ENCODE data around the gene KCNB1.

The KCNB1 gene

DNA sequence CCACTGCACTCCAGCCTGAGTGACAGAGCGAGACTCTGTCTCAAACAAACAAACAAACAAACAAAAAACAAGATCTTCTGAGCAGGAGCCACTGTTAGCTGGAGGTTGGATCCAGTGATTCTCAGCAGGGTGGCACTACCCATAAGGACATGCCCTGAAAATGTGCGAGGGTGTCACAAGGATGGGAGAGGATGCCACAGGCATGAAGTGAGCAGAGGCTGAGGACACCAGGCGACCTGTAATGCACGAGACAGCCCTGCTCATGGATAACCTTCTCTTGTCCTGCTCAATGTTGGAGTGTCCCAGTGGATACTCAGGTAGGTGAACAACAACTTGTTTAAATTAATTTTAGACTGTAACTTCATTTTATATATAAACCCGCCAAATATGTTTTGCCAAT, 76.8 kb downstream of the KCNB1 start:
- DNase-seq, result no peak

DNA sequence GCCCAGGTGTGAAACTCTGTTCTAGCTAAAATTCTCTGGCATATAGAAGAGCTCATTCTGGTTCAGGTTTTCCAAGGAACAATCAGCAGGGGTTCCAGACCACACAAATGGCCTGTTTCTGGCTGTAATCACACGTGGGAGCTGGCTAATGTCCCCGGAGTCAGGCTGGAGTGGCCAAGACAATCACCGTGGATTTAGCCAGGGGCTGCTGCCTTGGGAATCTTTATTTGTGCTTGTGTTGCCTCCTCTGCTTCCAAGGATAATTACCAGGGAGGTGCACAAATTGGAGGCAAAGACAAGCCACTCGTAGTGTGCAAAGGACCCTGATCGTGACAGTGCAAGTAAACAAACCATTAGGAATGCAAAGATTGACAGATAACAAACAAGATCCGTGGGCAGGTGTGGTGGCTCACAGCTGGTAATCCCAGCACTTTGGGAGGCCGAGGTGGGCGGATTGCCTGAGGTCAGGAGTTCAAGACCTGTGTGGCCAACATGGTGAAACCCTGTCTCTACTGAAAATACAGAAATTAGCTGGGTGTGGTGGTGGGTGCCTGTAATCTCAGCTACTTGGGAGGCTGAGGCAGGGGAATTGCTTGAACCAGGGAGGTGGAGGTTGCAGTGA, 77.3 kb downstream of the KCNB1 start:
- DNase-seq, result no peak

GRCh38 chr20:49404461-49404860, 78.0 kb downstream of the KCNB1 start:
- no peak for DNase-seq

DNA sequence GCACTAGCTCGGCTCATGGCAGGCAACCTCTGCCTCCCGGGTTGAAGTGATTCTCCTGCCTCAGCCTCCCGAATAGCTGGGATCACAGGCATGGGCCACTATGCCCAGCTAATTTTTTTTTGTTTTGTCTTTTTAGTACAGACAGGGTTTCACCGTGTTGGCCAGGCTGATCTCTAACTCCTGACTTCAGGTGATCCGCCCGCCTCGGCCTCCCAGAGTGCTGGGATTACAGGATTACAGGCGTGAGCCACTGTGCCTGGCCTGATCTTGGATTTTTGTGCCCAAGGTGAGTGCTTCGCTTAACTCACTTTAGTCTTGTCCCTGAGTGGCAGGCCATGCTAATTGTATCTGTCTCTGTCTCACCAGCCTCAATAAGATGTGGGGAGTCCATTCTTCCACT, 78.6 kb downstream of the KCNB1 start:
- DNase-seq, result no peak

- DNase-seq, result no peak
Observed at GRCh38 chr20:49403012-49403411, 79.5 kb downstream of the KCNB1 start.

GRCh38 chr20:49400904-49401303, 81.6 kb downstream of the KCNB1 start:
- DNase-seq, result no peak

- no peak for DNase-seq
Observed at GRCh38 chr20:49400410-49400809, 82.1 kb downstream of the KCNB1 start.

DNA sequence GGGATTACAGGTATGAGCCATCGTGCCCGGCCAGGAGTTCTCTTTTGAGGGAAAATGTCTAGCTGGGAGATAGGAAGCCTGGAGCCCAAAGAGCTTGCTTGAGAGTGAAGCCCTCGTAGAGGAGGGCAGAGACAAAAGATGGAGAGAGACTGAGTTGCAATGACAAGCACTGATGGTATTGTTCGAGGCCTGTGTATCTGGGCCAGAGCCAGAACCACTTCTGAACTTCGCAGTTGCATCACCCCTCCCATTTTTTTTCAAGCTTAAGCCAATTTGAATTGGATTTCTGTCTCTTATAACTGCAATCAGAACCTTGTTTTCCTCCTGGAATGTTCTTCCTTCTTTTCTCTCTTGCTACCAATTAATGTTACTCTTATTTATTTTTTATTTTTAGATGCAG, 83.1 kb downstream of the KCNB1 start:
- DNase-seq, result no peak

GRCh38 chr20:49398401-49399144, 83.9 kb downstream of the KCNB1 start:
- no peak for DNase-seq

- DNase-seq, result no peak
Observed at GRCh38 chr20:49397525-49397924, 84.9 kb downstream of the KCNB1 start.

DNA sequence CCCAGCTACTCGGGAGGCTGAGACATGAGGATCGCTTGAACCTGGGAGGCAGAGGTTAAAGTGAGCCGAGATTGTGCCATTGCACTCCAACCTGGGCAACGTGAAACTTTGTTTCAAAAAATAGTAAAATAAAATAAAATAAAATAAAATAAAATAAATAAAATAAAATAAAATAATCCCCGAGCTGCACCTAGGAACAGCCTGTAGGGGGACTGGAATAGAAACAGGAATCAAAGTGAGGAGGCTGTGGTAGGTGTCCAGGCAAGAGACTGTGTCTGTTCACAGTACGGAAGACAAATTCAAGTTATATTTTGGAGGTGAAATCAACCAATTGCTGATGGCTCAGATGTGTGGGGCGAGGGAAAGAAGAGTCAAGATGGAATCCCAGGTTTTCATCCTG, 86.2 kb downstream of the KCNB1 start:
- DNase-seq, result no peak

- DNase-seq, result no peak
Observed at GRCh38 chr20:49395659-49396058, 86.8 kb downstream of the KCNB1 start.

DNA sequence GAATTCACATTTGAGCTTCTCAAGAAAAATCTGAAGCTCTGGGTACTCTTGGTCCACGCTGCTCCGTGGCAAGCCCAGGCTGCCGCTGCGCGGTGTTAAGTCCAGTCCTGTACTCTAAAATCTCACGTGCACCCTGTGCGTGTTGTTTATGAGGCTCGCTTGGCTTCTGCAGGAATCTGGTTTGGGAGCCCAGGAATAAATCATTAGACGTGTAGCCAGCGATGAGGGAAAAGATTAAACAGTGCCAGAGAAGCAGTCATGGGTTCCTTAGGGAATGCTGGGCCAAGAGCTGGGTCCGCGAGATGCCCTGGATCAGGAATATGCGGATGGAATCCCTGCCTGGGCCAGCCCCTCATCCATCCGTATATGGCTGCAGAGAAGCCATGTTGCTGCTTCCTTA, 87.3 kb downstream of the KCNB1 start:
- no peak for DNase-seq

DNA sequence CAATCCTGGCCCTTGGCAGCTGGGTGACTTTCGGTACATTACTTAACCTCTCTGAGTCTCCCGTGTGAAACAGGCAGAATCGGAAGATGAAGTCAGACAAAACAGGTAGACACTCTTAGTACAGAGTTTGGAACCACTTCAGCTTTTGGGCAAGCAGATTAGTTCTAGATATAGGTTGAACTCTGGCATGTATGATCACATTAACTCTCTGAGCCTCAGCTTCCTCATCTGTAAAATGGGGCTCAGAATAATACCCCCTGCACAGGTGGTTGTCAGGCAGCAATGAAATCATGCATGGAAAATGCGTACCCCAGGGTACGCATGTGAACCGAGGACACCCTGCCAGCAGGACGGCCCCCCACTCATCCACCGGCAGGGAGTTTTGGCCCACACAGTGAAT, 87.7 kb downstream of the KCNB1 start:
- no peak for DNase-seq

GRCh38 chr20:49394264-49394663, 88.2 kb downstream of the KCNB1 start:
- DNase-seq, result no peak

- DNase-seq, result no peak
Observed at GRCh38 chr20:49393803-49394202, 88.7 kb downstream of the KCNB1 start.

DNA sequence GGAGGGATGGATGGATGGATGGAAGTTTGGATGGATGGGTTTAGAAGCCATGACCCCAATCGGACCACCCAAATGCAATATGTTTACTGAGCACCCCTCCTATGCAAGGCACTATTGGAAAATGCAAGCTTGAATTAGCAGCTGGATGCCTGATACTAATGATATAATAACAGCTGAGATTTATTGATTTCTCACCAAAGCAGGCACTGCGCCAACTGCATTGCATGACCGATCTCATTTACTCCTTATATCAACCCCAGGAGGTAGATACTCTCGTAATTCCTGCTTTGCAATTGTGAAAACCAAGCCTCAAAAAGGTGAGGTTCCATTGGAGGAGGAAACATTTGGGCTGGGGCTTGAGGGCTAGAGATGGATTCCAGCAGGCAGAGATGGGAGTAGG, 89.7 kb downstream of the KCNB1 start:
- no peak for DNase-seq

DNA sequence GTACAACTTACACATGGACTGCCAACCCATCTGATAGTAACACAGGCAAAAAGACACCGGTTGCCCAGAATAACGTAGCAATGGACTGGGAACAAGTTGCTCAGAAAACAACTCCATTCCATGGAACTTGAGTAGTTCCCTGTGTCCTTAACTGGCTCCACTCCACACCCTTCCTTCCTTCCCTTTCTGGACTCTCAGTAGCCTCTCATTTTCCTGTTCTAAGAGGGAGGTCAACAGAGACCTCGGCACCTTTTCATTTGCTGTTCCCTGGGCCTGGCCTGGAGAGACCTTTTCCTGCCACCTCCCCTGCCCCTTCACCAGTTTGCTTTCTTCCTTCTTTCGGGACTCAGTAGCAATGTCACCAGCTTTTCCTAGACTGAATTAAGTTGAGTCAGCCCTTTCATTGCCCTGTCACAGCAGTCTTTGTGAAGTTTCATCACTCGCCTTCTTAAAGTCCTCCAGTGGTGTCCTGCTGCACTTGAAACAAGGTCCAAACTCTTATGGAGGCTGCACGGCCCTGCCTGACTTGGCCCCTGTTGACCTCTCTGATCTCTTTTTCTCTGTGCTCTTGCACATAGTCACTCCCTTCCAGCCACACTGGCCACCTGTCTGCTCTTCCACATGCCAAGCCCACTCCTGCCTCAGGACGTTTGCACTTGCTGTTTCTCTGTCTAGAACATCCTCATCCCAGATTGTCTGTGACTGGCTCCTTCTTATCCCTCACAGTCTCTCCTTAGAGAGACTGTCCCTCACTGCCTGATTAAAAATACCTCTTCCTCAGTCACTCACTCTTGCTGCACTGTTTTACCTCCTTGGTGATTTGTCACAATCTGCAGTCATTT, 90.8 kb downstream of the KCNB1 start:
- DNase-seq, result no peak

DNA sequence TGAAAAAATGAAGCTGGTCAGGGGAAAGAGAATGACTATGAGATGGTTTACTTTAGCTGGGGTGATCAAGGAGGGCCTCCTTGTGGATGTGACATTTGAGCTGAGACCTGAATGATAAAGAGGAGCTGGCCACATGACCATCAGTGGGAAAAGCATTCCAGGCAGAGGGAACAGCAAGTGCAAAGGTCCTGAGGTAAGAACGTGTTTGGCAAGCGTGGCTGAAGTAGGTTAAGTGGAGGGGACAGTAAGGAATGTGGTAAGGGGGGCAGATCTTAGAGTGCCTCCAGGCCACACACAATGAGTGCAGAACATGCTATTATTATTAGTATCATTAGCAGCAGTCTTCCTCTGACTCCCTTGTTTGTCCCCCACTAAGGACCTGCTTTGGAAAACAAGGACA, 92.6 kb downstream of the KCNB1 start:
- no peak for DNase-seq

- no peak for DNase-seq
Observed at GRCh38 chr20:49388744-49389143, 93.7 kb downstream of the KCNB1 start.

DNA sequence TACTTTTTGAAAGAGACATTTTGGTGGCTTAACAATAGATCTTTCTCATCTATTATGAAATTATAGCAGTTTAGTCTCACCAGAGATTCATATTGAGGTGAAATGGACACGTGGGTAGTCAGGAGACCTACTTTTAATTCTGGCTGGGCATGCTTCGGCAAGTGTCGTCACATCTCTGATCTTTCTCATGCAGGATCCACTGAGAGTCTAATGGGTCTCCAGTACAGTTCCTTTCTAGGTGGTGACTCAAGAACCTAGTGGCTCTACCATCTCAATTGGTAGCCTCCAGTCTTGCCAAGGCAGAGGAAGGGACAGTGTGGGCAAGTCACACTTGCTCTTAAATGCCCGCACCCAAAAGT, 94.9 kb downstream of the KCNB1 start:
- no peak for DNase-seq

DNA sequence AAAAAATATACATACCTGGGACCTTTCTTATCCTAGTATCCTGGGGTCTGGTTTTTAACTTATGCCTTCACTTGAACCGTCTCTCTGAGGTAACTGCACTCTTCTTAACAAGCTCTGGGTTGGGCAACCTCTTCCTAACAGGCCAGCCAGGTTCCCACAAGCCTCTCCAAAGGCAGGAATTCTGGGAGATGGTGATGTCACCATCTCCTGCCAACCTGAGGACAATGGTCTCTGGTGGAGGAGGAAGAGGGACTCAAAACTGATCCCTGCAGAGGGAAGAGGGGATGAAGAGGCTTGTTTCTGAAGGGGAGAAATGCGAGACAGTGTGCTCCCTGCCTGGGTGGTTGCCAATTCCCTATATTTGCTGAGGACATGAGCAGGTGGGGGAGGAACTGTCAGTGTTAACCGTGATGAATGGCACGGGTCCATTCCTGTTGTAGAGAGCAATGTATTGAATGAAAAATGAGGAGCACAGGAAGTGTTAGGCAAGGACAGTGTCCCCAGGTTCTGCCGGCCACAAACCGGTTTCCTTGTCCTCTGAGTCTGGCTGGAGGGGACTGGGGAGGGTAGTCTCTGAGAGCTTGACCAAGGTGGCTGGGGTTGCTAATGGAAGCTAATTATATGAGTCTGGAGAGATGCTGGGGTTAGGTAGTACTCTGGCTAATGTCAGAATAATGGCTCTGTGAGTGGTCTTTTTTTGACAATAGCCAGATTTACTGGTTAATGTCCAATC, 95.5 kb downstream of the KCNB1 start:
- DNase-seq, result no peak

GRCh38 chr20:49385465-49385864, 97.0 kb downstream of the KCNB1 start:
- no peak for DNase-seq
